ENCODE data around the gene GPSM1.
A peak's percentile ranks its signal among the peaks of the same experiment; 100 is the strongest.

The GPSM1 gene

GRCh38 chr9:136361754-136362449, 34.6 kb downstream of the GPSM1 start:
- no peak for DNase-seq (ENCODE audit: low spot score)

- no peak for DNase-seq (ENCODE audit: low spot score)
Observed at GRCh38 chr9:136362450-136362784, 35.1 kb downstream of the GPSM1 start.

- DNase-seq (ENCODE audit: low spot score) = peak; percentile 94
Observed at GRCh38 chr9:136363106-136363948, 36.0 kb downstream of the GPSM1 start, which contains the start of gene DNLZ. DNLZ (minus strand) TSS chr9:136363744; CDS start chr9:136363714, 30 bp downstream.

GRCh38 chr9:136363949-136364748, 36.8 kb downstream of the GPSM1 start:
- no peak for DNase-seq (ENCODE audit: low spot score)

GRCh38 chr9:136364942-136365774, 37.8 kb downstream of the GPSM1 start:
- DNase-seq (ENCODE audit: low spot score) = no peak

- DNase-seq (ENCODE audit: low spot score) = no peak
Observed at GRCh38 chr9:136365775-136366222, 38.5 kb downstream of the GPSM1 start.

GRCh38 chr9:136366826-136367225, 39.5 kb downstream of the GPSM1 start:
- no peak for DNase-seq (ENCODE audit: low spot score)

- DNase-seq (ENCODE audit: low spot score) = no peak
Observed at GRCh38 chr9:136367296-136368145, 40.2 kb downstream of the GPSM1 start.

- DNase-seq (ENCODE audit: low spot score) = no peak
Observed at GRCh38 chr9:136368190-136368589, 40.9 kb downstream of the GPSM1 start.

GRCh38 chr9:136370037-136370436, 42.7 kb downstream of the GPSM1 start:
- DNase-seq (ENCODE audit: low spot score) = no peak

- DNase-seq (ENCODE audit: low spot score) = no peak
Observed at GRCh38 chr9:136370687-136371532, 43.6 kb downstream of the GPSM1 start.

GRCh38 chr9:136371533-136371880, 44.2 kb downstream of the GPSM1 start:
- no peak for DNase-seq (ENCODE audit: low spot score)

GRCh38 chr9:136372006-136372405, 44.7 kb downstream of the GPSM1 start:
- no peak for DNase-seq (ENCODE audit: low spot score)

GRCh38 chr9:136372561-136373299, 45.4 kb downstream of the GPSM1 start:
- DNase-seq (ENCODE audit: low spot score) = no peak

GRCh38 chr9:136373300-136374182, 46.2 kb downstream of the GPSM1 start, which contains the start of gene CARD9:
CARD9 (minus strand) TSS chr9:136373669; CDS start chr9:136372078, 1,591 bp downstream.
- DNase-seq (ENCODE audit: low spot score) = peak; percentile 49

GRCh38 chr9:136374183-136374575, 46.8 kb downstream of the GPSM1 start:
- DNase-seq (ENCODE audit: low spot score) = no peak

GRCh38 chr9:136375096-136375495, 47.8 kb downstream of the GPSM1 start:
- no peak for DNase-seq (ENCODE audit: low spot score)

- DNase-seq (ENCODE audit: low spot score) = no peak
Observed at GRCh38 chr9:136376457-136376856, 49.1 kb downstream of the GPSM1 start.

All from globus pallidus (tissue), 1 donor.